ENCODE measurements around the gene HABP4. TPM values are rescaled to one million over a fixed set of nuclear protein-coding genes. Genes with fewer than 3 reads are reported as not detected.

HABP4 gene
- polyA plus RNA-seq, 1 experiment, result 10.8 TPM

DNA sequence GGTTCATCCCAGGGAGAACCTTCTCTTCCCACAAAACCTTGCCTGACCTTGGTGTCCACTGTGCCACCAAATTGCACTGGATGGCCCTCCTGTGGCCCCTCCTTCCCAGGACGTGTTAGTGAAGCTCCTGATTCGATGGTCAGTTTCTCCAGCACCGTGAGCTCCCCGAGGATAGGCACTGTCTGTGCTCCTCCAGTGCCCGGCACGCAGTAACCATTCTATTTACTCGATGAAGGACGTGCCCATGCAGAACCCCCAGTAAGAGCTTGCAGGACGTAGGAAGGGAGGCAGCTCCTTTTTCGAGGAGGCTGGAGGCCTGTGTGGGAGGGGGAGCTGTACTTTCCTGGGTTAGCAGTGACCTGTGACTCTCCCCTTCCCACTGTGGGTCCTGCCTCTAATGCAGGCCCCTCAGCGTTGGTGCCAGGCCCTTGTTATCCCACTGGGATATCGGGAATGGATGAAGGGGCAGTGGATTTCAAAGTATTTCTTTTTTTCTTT is 39.6 kb downstream of the HABP4 start:
- Histone ChIP-seq H3K27ac (ENCODE audit: low read depth, low read length) (no peak overlapping the region), H3K27me3 (ENCODE audit: control insufficient read depth, insufficient read depth, low read length) (no peaks in the 10 kb centered on the region), H3K4me3 (ENCODE audit: low read depth, low read length) (no peak overlapping the region), H3K9me3 (ENCODE audit: control insufficient read depth, insufficient read depth, low read length) (no peaks in the 10 kb centered on the region)
- POLR2A ChIA-PET, result no interaction called here
- CTCF ChIA-PET, result no interaction called here
- DNase-seq (ENCODE audit: low read depth, low spot score), result no peak
- TF ChIP-seq, protein P1, sequence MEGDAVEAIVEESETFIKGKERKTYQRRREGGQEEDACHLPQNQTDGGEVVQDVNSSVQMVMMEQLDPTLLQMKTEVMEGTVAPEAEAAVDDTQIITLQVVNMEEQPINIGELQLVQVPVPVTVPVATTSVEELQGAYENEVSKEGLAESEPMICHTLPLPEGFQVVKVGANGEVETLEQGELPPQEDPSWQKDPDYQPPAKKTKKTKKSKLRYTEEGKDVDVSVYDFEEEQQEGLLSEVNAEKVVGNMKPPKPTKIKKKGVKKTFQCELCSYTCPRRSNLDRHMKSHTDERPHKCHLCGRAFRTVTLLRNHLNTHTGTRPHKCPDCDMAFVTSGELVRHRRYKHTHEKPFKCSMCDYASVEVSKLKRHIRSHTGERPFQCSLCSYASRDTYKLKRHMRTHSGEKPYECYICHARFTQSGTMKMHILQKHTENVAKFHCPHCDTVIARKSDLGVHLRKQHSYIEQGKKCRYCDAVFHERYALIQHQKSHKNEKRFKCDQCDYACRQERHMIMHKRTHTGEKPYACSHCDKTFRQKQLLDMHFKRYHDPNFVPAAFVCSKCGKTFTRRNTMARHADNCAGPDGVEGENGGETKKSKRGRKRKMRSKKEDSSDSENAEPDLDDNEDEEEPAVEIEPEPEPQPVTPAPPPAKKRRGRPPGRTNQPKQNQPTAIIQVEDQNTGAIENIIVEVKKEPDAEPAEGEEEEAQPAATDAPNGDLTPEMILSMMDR (IDR thresholded peaks at IDR 0.05; ENCODE audit: low read depth, low read length), result no peak

DNA sequence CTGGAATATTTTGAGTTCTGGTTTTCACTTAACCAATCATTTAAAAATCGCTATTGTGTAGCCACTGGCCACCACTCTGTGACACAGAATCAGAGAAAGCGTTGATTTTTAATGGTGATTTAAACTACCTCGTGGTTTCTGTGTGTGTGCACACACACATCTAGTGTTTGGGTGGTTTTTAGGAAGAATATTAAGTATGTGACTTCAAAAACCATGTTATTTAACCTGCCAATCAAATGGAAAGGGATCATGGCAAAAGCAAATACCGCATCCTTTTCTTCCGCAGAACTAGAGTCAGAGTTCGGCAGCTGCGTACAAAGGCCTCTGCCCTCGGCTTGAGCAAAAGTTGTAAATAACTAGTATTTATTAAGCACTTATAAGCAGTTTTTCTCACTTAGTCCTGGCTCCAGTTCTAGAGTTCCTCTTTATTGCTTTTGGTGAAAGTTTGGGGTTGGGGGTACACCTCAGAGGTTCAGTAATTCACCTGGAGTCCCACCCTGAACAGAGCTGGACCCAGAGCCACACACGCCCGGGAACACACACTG is 40.6 kb downstream of the HABP4 start:
- no peaks in the 10 kb centered on the region for H3K9me3 ChIP-seq (ENCODE audit: control insufficient read depth, insufficient read depth, low read length)
- no peak for DNase-seq (ENCODE audit: low read depth, low spot score)
- CTCF ChIA-PET, result no interaction called here
- POLR2A ChIA-PET, result no interaction called here
- no peak overlapping the region for H3K4me3 ChIP-seq (ENCODE audit: low read depth, low read length)
- TF ChIP-seq, protein P1 (IDR thresholded peaks at IDR 0.05; ENCODE audit: low read depth, low read length), result no peak
- H3K27ac ChIP-seq (ENCODE audit: low read depth, low read length), result peak overlapping the region; percentile 11
- H3K27me3 ChIP-seq (ENCODE audit: control insufficient read depth, insufficient read depth, low read length), result no peaks in the 10 kb centered on the region

DNA sequence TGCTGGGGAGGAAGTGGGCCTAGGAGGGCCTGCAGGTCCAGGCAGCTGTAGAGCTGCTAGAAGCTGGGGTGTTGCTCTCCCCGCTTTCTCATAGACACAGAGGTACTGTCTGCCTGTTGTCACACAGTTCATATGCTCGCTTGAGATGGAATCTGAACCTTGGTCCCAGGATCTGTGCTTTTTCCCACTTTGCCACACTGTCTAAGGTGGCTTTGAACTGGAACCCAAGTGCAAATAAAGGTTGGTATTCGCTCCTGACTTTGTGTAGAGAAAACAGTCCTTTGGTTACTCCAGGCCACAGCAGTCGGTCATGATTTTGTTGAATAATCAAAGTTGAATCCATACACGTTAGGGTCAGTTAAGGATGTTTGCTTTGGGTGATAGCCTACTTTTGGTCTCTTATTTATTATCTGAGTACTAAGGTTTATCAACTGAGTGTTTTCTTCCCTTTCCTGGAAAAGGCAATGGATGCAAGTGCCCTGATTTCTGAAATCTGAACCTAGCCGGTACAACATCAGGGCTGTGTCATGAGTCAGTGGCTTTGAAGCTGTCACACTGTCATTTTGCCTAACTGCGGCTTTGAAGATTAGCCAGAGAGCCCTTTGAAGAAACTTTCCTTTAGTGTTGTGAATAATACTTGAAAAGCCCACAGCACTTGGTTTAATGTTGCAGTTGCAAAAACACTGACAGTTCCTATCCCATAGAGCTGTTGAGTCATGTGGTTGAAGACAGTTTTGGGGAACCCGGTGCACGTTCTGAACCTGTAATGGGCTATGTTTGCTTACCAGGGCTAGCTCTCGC is 41.3 kb downstream of the HABP4 start:
- H3K4me3 ChIP-seq (ENCODE audit: low read depth, low read length), result no peak overlapping the region
- H3K27ac ChIP-seq (ENCODE audit: low read depth, low read length), result peak overlapping the region; percentile 65
- H3K27me3 ChIP-seq (ENCODE audit: control insufficient read depth, insufficient read depth, low read length), result no peaks in the 10 kb centered on the region
- ChIA-PET CTCF (no interaction called here), POLR2A (no interaction called here)
- peak; percentile 29 for DNase-seq (ENCODE audit: low read depth, low spot score)
- H3K9me3 ChIP-seq (ENCODE audit: control insufficient read depth, insufficient read depth, low read length), result no peaks in the 10 kb centered on the region; the same call in 1 of the 2 replicates
- TF ChIP-seq, protein P1 (IDR thresholded peaks at IDR 0.05; ENCODE audit: low read depth, low read length), result no peak

DNA sequence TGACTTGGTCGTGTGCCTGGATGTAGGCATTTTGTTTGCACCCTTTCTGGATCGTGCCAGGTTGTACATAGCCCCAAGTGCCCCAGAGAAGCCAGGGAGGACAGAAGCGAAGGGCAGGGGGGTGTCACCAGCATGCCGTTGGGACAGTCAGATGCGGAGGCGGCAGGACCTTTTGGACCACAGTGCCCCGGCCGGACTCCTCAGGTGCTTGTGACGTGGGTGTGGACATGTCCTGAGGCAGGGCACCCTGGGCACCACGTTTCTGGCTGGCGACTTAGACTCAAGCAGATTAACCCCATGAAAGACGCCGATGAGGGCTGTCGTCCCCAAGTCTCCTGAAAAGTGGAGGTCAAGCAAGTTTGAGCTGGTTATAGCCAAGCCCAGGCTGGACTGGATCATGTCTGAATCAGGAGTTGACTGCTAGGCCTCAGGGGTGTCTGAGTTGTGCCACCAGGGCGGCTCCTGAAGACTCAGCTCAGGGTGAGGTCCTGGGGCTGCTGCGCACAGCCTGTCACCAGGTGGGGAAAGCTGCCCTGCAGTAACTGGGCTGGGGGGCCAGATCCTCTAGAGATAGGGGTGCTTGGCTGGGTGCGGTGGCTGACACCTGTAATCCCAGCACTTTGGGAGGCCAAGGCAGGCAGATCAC is 42.0 kb downstream of the HABP4 start:
- H3K9me3 ChIP-seq (ENCODE audit: control insufficient read depth, insufficient read depth, low read length), result peaks cover 7% of the 10 kb centered on the region; the same call in 1 of the 2 replicates
- ChIA-PET POLR2A (no interaction called here), CTCF (no interaction called here)
- TF ChIP-seq, protein P1 (IDR thresholded peaks at IDR 0.05; ENCODE audit: low read depth, low read length), result no peak
- no peaks in the 10 kb centered on the region for H3K27me3 ChIP-seq (ENCODE audit: control insufficient read depth, insufficient read depth, low read length)
- no peak for DNase-seq (ENCODE audit: low read depth, low spot score)
- H3K27ac ChIP-seq (ENCODE audit: low read depth, low read length), result peak overlapping the region; percentile 65
- H3K4me3 ChIP-seq (ENCODE audit: low read depth, low read length), result no peak overlapping the region
